GM21360 (cell line): ENCODE measurements around the gene MLIP.
"Not testable (repeated sequence)": the region's sequence is repeated elsewhere in the genome, so short reads cannot be mapped to it uniquely, and the experiment has no call there.

Experiments used
- ATAC-seq: cut with Tn5 transposase; IDR thresholded peaks from one replicate; pipeline ENCODE4 v1.9.1; 2021; ENCODE audit warnings: mild to moderate bottlenecking, moderate library complexity; ENCODE audit not compliant: unreplicated experiment

The MLIP gene

GRCh38 chr6:54111341-54112045 is at the start of gene MLIP:
Gene MLIP (plus strand): TSS chr6:54111443. CDS start chr6:54111480, 37 bp downstream.
- ATAC-seq: no peak

GRCh38 chr6:54063228-54063539 is 48.1 kb upstream of the MLIP start:
- no peak for ATAC-seq

- no peak for ATAC-seq
These were observed 42.5 kb upstream of the MLIP start for GRCh38 chr6:54068694-54069093.

- ATAC-seq: no peak
These were observed 41.2 kb upstream of the MLIP start for GRCh38 chr6:54070025-54070424.

GRCh38 chr6:54071821-54072340 is 39.4 kb upstream of the MLIP start:
- no peak for ATAC-seq

GRCh38 chr6:54072635-54073313 is 38.5 kb upstream of the MLIP start:
- ATAC-seq: no peak

- no peak for ATAC-seq
These were observed 37.8 kb upstream of the MLIP start for GRCh38 chr6:54073487-54073886.

- no peak for ATAC-seq
These were observed 37.1 kb upstream of the MLIP start for GRCh38 chr6:54074109-54074508.

- ATAC-seq: no peak
These were observed 36.6 kb upstream of the MLIP start for GRCh38 chr6:54074578-54075195.

GRCh38 chr6:54076159-54076789 is 35.0 kb upstream of the MLIP start:
- ATAC-seq: no peak

- ATAC-seq: not testable (repeated sequence)
These were observed 29.7 kb upstream of the MLIP start for GRCh38 chr6:54081499-54081898.

- ATAC-seq: no peak
These were observed 28.0 kb upstream of the MLIP start for GRCh38 chr6:54083287-54083686.

GRCh38 chr6:54084231-54084630 is 27.0 kb upstream of the MLIP start:
- no peak for ATAC-seq

GRCh38 chr6:54085047-54085446 is 26.2 kb upstream of the MLIP start:
- ATAC-seq: no peak

- ATAC-seq: no peak
These were observed 25.7 kb upstream of the MLIP start for GRCh38 chr6:54085541-54085940.

- ATAC-seq: no peak
These were observed 24.8 kb upstream of the MLIP start for GRCh38 chr6:54086439-54086838.

- no peak for ATAC-seq
These were observed 23.5 kb upstream of the MLIP start for GRCh38 chr6:54087721-54088120.

- no peak for ATAC-seq
These were observed 17.8 kb upstream of the MLIP start for GRCh38 chr6:54093326-54093948.

GRCh38 chr6:54094293-54094692 is 16.9 kb upstream of the MLIP start:
- no peak for ATAC-seq

GRCh38 chr6:54094786-54095185 is 16.5 kb upstream of the MLIP start:
- no peak for ATAC-seq

- no peak for ATAC-seq
These were observed 15.5 kb upstream of the MLIP start for GRCh38 chr6:54095723-54096122.
